ENCODE measurements around the gene ARL2.

GRCh38 chr11:65066315-65066714, 52.4 kb downstream of the ARL2 start:
- no peak for TF ChIP-seq CTCF (conservative IDR thresholded peaks at IDR 0.05; ENCODE audit: low read depth, low read length)
- TF ChIP-seq EZH2 (IDR thresholded peaks at IDR 0.05; ENCODE audit: borderline replicate concordance, low read depth, low read length, poor library complexity, severe bottlenecking) = no peak

Measured in A673 (cell line).